GM21515 (cell line): Measurements from ENCODE around the gene OR2S2.
A peak's percentile ranks its signal among the peaks of the same experiment; 100 is the strongest.
"Not testable (repeated sequence)": the region's sequence is repeated elsewhere in the genome, so short reads cannot be mapped to it uniquely, and the experiment has no call there.

ENCODE experiments used
- ATAC-seq: cut with Tn5 transposase; IDR thresholded peaks from one replicate; pipeline ENCODE4 v1.9.1; 2021; ENCODE audit not compliant: unreplicated experiment

The OR2S2 gene

DNA sequence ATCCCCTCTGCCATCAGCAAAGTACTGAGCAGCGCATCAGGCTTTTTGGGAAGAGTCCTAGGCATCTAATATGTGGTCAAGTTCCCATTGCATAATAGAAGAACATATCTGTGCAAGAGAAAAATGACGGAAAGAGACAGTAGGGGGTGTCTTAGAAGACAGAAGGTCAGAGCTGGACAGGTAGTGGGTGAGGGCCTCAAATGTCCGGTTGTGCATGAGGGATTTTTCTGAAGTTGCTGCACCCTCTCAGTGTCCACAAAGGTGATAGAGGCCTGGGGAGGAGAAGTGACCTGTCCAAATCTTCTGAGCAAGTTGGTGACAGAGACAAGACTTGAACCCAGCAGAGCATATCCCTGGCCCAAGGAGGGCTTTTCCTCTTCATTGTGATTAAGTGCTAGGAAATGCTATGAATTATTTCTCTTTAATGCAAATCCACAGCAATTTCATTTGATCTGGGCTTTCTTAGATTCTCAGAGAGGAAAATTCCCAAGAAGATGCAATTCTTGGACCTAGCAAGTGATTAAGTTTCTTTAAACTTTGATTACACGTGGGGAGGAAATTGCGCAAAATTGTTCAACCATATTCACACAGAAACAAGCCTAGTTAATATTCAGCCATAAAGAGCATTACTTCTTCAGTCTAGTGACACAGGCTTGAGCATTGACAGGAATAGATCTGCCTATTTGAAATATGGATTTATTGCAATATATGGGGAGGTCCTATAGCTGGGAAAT, at the start of gene OR2S2:
Gene OR2S2, minus strand, starts transcription at position 51 of the 734 bp plus-strand sequence. CDS start 56 bp downstream, outside the sequence.
- ATAC-seq: no peak

DNA sequence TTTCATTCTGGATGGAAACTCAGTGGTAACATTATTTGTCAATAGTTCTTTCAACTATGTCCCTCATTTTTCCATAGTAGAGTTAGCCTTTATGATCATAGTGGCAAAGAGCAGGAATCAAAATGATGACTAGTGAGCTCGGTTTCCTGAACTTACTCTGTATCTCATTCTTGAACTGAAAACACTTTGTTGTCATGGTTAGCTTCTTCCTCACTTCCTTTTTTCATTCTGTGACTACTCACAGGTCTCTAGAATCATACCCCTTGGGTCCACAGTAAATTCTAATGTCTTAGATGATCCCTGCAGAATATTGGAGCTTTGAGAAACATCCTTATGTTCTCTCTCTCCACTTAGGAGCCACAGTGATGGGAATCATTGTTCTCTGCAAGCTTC, 49.4 kb upstream of the OR2S2 start:
- peak; percentile 69 for ATAC-seq

DNA sequence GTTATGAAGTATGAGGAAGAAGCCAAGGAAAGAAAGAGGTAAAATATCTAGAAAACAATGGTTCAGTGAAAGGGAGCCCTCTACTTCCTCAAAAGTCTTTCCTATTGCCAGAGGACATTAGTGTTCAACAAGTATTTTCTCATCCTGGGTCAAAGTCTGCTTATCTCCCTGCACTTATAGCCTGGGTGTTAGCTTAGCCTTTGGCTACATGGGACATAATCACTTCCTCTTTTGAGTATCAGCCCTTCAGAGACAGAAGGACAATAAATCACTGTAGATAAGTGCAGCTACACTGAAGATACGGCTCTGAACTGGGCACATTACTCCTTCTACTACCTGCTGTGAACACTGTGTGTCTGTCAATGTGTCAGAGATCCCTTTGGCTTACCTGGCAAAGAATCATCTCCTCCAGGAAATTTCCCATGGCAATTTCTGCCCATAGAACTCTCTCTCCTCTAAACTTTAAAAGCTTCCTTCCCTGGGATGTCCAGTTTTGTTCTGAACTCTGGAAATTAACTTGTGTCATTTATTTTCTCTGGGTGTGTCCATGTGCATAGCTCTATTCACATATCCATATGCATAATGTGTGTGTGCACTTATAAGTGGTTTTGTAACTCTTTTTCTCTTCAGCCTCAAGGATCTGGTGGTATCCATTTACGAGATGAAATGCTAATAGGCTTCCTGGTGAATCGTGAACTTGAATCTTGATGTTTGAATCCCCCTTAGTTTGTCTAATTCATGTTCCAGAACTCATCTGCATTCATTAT, 48.8 kb upstream of the OR2S2 start:
- no peak for ATAC-seq

DNA sequence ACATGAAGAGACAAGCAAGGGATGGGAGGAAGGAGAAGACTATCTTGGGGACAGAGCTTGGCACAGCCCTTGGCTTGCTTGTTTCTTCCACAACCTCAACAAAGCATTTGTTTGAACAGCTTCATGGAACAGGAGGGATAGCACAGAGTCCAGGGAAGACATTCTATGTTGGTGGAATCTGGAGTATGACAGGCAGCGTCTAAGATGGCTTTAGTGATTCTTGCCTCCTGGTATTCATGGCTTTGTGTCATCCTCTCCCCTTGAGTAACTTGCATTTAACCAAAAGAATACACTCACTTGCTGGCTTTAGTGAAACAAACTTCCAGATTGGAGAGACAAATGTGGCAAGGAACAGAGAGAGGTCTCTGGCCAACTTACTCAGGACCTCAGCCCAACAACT, 47.9 kb upstream of the OR2S2 start:
- ATAC-seq: no peak

GRCh38 chr9:35998333-35998732, 40.4 kb upstream of the OR2S2 start:
- ATAC-seq: no peak

DNA sequence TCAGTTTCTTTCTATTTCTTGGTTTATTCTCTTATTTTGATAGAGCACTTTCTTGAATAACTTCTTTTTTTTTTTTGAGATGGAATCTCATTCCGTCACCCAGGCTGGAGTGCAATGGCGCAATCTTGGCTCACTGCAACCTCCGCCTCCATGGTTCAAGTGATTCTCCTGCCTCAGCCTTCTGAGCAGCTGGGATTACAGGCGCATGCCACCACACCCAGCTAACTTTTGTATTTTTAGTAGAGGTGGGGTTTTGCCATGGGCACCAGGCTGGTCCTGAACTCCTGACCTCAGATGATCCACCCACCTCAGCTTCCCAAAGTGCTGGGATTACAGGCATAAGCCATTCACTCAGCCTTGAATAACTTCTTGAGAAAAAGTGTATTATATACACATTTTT, 39.1 kb upstream of the OR2S2 start:
- ATAC-seq: not testable (repeated sequence)

GRCh38 chr9:35996358-35996970, 38.5 kb upstream of the OR2S2 start:
- ATAC-seq: no peak

DNA sequence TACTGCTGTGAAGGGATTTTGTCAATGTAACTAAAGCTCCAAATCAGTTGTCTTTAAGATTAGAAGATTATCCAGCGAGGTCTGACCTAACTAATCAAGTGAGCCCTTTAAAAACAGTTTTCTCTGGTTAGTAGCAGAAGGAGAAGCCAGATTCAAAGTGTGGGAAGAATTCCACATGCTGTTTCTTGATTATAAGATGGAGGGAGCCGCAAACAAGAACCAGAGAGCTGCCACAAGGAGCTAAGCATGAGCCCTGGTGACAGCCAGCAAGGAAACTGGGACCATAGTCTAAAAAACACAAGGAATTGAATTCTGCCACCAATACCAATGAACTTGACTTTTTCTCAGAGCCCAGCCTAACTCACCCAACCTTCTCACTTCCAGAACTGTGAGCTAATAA, 37.0 kb upstream of the OR2S2 start:
- ATAC-seq: no peak

- no peak for ATAC-seq
These were observed 36.2 kb upstream of the OR2S2 start for GRCh38 chr9:35993976-35994720.

- ATAC-seq: not testable (repeated sequence)
These were observed 35.2 kb upstream of the OR2S2 start for GRCh38 chr9:35993136-35993535.

DNA sequence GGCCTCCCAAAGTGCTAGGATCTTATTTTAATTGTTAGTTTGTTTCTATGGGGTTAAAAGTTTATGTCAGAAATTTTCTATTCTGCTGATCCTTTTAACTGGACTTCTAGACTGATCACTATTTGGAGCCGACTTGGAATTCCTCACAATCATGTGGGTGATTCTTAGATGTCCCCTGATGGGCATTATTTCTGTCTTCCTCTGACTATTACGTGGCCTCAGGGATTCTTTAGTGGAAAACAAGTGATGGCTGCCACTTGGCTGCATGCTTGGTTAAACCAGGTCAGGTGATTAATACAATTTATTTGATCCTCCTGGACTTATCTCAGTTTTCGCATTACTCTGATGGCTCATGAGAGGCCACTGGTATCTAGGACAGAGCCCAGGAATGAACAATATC, 32.2 kb upstream of the OR2S2 start:
- no peak for ATAC-seq

GRCh38 chr9:35984021-35984420, 26.1 kb upstream of the OR2S2 start:
- ATAC-seq: no peak

DNA sequence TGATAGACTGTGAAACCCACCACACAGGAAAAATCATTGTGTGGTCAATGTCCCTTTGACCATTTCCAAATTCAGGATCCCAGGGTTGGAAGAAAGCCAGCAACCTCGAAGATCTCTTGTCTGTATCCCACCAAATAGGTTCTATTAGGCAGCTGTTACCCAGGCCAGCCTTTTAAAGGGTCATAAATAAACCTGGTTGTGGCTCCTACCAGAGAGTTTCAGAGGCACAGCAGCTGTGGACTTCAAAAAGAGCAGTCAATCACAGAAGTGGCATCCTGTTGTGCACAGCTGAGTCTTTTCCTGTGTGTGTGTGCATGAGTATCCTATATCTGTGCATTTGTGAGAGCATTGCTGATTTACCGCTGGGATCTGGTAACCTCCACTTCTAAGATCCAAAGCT, 23.7 kb upstream of the OR2S2 start:
- no peak for ATAC-seq

DNA sequence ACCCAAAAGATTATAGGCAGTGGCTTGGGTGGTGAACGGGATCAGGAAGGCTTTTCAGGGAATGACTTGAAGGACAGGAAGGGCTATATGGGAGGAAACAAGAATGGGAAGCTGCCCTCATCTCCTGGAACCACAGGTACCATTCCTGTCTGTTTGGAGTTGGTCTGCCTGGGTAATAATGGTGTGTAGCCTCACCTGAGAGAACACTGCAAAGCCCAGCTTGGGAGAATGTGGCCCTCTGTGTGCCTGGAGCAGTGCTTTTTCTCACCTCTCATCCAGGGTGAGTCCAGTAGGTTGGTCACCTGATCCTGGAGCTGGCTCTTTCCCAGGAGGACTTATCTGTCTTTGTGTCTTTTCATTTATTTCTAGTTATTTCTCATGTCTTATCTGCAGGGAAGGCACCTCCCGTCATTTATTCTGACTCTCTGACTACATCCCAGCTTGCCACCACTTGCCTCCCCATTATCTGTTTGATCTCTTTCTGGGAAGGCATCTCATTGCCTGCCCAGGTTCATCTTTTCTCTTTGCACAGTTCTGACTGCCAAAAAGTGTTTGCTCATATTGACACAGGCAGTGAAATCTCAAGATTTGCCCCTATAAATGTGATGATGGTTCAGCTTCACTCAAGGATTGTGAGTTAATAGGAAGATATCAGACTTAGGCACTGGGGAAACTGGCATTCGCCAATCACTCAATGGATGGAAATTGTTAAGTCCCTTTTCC, 22.5 kb upstream of the OR2S2 start:
- ATAC-seq: no peak

DNA sequence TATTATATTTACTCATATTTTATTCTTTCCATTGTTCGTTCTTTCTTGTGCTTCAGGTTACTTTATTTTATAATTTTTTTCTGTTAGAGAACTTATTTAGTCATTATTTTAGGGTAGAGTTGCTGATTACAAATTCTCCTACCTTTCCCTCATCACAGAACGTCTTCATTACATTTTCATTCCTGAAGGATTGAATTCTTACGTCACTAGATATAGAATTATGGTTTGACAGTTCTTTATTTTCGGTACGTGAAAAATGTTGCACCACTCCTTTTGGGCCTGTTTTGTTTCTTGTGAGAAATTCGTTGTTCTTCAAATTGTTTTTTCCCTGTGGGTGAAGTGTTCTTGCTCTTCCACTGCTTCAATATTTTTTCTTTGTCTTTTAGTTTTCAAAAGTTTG, 20.8 kb upstream of the OR2S2 start:
- no peak for ATAC-seq

DNA sequence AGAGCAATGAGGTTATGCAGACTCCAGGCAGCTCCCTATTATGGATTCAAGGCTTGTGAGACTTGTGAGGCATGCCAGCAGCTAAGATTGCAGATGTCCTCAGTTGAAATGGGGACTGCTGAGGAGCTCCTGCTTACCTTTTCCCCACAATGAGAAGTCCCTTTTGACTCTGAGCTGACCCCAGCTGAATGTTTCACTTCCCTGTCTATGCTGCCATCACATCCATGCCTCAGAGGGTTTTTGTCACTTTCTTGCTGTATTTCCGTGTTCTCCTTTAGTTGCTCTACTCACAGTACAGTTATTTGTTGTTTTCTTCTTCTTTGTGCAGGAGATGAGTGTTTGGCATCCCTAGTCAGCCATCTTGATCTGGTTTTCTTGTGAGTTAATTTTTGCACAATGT, 18.8 kb upstream of the OR2S2 start:
- ATAC-seq: no peak

DNA sequence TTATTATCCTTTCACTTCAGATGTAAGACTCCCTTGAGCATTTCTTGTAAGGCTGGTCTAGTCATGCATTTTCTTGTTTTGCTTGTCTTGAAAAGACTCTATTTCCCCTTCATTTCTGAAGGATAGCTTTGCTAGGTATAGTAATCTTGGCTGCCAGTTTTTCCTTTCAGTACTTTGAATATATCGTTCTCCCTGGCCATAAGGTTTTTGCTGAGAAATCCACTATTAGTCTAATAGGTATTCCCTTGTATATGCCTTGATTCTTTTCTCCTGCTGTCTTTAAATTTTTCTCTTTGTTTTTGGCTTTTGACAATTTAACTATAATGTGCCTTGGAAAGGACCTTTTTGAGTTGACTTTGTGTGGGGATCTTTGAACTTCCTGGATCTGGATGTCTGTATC, 16.8 kb upstream of the OR2S2 start:
- ATAC-seq: no peak

GRCh38 chr9:35972093-35972492, 14.1 kb upstream of the OR2S2 start:
- ATAC-seq: no peak

DNA sequence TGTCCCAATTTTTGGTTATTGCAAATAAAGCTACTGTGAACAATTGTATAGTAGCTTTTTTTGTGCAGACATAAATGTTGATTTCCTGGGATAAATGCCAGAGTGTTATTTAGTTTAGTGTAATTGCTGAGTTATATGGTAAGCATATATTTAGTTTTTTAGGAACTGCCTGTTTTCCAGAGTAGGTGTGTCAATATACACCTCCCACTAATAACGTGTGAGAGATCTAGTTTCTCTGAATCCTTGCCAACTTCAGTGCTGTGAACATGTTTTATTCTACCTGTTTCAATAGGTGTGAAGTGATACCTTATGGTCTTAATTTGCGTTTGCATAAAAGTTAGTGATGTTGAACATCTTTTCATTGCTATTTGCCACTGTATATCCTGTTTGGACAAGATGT, 9.1 kb upstream of the OR2S2 start:
- ATAC-seq: no peak

GRCh38 chr9:35966433-35966832, 8.5 kb upstream of the OR2S2 start:
- ATAC-seq: no peak

GRCh38 chr9:35965011-35965410, 7.1 kb upstream of the OR2S2 start:
- ATAC-seq: no peak
